Measurements from ENCODE around the gene RNLS. TPM values are rescaled to one million over a fixed set of nuclear protein-coding genes. Genes with fewer than 3 reads are reported as not detected.

The RNLS gene
- total RNA-seq, 1 experiment from 2014 or later = not detected

DNA sequence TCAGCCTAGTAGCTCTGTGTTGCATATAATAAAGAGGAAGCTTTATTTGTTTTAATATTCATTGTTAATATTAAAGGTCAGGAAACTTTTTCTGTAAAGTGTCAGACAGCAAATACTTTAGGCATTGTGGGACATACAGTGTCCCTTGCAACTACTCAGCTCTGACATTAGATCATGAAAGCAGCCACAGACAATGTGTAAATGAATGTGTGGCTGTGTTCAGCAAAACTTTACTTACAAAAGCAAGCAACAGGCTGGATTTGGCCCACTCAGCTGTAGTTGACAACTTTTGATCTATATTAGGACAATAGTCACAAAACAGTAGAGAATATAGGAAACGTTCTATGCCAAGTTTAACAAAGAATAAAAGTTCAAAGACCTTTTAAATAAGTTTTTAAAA, 173.3 kb downstream of the RNLS start (continued):
- TF ChIP-seq SP1 (IDR thresholded peaks at IDR 0.05; ENCODE audit: low read depth) (no peak), RAD21 (IDR thresholded peaks at IDR 0.05; ENCODE audit: low read depth) (no peak), SIN3A (IDR thresholded peaks at IDR 0.05; ENCODE audit: low read depth) (no peak)
- TF ChIP-seq, protein P1, sequence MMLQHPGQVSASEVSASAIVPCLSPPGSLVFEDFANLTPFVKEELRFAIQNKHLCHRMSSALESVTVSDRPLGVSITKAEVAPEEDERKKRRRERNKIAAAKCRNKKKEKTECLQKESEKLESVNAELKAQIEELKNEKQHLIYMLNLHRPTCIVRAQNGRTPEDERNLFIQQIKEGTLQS (IDR thresholded peaks at IDR 0.05) = no peak

DNA sequence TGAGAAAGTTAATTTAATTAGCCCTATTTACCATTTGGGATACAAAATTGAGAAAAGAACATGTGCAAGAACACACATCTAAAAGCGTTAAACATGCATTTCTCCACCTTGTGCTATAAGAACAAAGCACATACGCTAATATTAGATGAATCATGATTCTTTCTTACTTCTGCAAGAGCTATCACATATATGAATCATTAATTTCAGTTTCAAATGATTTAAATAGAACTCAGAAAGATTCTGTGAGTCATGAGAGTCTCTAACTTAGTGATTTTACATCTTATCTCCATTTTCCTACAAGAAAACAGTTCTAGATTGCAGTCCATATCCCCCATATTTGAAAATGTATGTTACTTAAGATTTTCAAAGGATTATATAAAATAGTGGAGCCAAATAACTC, 173.9 kb downstream of the RNLS start:
- Histone ChIP-seq H3K9me3 (ENCODE audit: control insufficient read depth in 1 of 2, insufficient read depth in 1 of 2, low read depth in 1 of 2, low read length in 2 of 2) (no peaks in the 10 kb centered on the region), H2AFZ (ENCODE audit: low read depth, low read length, poor library complexity, severe bottlenecking) (no peak overlapping the region), H3K4me1 (ENCODE audit: control insufficient read depth in 1 of 2, insufficient read depth in 2 of 2, low read length in 2 of 2) (no peaks in the 10 kb centered on the region), H3K79me2 (ENCODE audit: insufficient read depth, low read length) (no peaks in the 10 kb centered on the region), H3K9me2 (ENCODE audit: insufficient read depth) (no peaks in the 10 kb centered on the region; the same call in 1 of the 2 replicates), H3K4me2 (ENCODE audit: low read length) (no peak overlapping the region), H3K9ac (ENCODE audit: low read length) (no peak overlapping the region), H3K27ac (ENCODE audit: low read depth, low read length) (no peak overlapping the region), H3K36me3 (ENCODE audit: control insufficient read depth in 1 of 2, insufficient read depth in 2 of 2, low read length in 2 of 2) (no peaks in the 10 kb centered on the region), H3K27me3 (ENCODE audit: insufficient read depth, low read length) (no peaks in the 10 kb centered on the region), H4K20me1 (ENCODE audit: insufficient read depth) (no peaks in the 10 kb centered on the region), H3K4me3 (replicated peaks in 1 of 2; ENCODE audit: low read depth in 1 of 2, low read length in 2 of 2) (no peak overlapping the region)
- no TSS peak for BruUV-seq (replicated peaks)
- ATAC-seq = no peak
- ChIA-PET RAD21 (ENCODE audit: low non-redundant PET in 1 of 2, low total read pairs in 2 of 2, uncharacterized antibody in 2 of 2, unreplicated experiment in 2 of 2) (no interaction called here), POLR2A (no interaction called here), CTCF (no interaction called here)
- TF ChIP-seq, protein P1 (IDR thresholded peaks at IDR 0.05) = no peak
- TF ChIP-seq YY1 (IDR thresholded peaks at IDR 0.05; ENCODE audit: extremely low read depth, insufficient replicate concordance, low read depth, low read length) = no peak
- no peak for TF ChIP-seq CBX3 (IDR thresholded peaks at IDR 0.05; ENCODE audit: low read depth)
- no peak for DNase-seq (ENCODE audit: low read depth, low spot score)
- intact Hi-C loops (cut with micrococcal nuclease) = no loop called here

GRCh38 chr10:88408096-88408495, 175.0 kb downstream of the RNLS start:
- H4K20me1 ChIP-seq (ENCODE audit: insufficient read depth) = no peaks in the 10 kb centered on the region
- no peak overlapping the region for H2AFZ ChIP-seq (ENCODE audit: low read depth, low read length, poor library complexity, severe bottlenecking)
- H3K4me1 ChIP-seq (ENCODE audit: control insufficient read depth in 1 of 2, insufficient read depth in 2 of 2, low read length in 2 of 2) = no peaks in the 10 kb centered on the region
- intact Hi-C loops (cut with micrococcal nuclease) = no loop called here
- no peak overlapping the region for H3K4me2 ChIP-seq (ENCODE audit: low read length)
- no TSS peak for BruUV-seq (replicated peaks)
- H3K36me3 ChIP-seq (ENCODE audit: control insufficient read depth in 1 of 2, insufficient read depth in 2 of 2, low read length in 2 of 2) = no peaks in the 10 kb centered on the region
- no peak overlapping the region for H3K27ac ChIP-seq (ENCODE audit: low read depth, low read length)
- H3K9me3 ChIP-seq (ENCODE audit: control insufficient read depth in 1 of 2, insufficient read depth in 1 of 2, low read depth in 1 of 2, low read length in 2 of 2) = no peaks in the 10 kb centered on the region
- POLR2A ChIA-PET = no interaction called here
- H3K9me2 ChIP-seq (ENCODE audit: insufficient read depth) = no peaks in the 10 kb centered on the region; the same call in 1 of the 2 replicates
- TF ChIP-seq CBX3 (IDR thresholded peaks at IDR 0.05; ENCODE audit: low read depth) = no peak
- TF ChIP-seq EZH2phosphoT487 (IDR thresholded peaks at IDR 0.05; ENCODE audit: borderline replicate concordance) = no peak
- no peak for TF ChIP-seq MAX (IDR thresholded peaks at IDR 0.05)
- TF ChIP-seq ZNF274 (IDR thresholded peaks at IDR 0.05; ENCODE audit: low read depth, low read length) = no peak
- TF ChIP-seq SP1 (IDR thresholded peaks at IDR 0.05; ENCODE audit: low read depth) = no peak
- no peak for TF ChIP-seq FOSL1 (IDR thresholded peaks at IDR 0.05; ENCODE audit: low read depth)
- no peak for TF ChIP-seq TCF7L2 (IDR thresholded peaks at IDR 0.05; ENCODE audit: borderline replicate concordance, extremely low read depth, insufficient read depth, insufficient read length)
- no peak for TF ChIP-seq ZBTB33 (IDR thresholded peaks at IDR 0.05; ENCODE audit: extremely low read depth, insufficient replicate concordance, low read length)
- TF ChIP-seq SRF (IDR thresholded peaks at IDR 0.05; ENCODE audit: low read depth) = no peak
- H3K4me3 ChIP-seq (replicated peaks in 1 of 2; ENCODE audit: low read depth in 1 of 2, low read length in 2 of 2) = no peak overlapping the region
- H3K79me2 ChIP-seq (ENCODE audit: insufficient read depth, low read length) = no peaks in the 10 kb centered on the region
- CTCF ChIA-PET = no interaction called here
- H3K27me3 ChIP-seq (ENCODE audit: insufficient read depth, low read length) = no peaks in the 10 kb centered on the region
- RAD21 ChIA-PET (ENCODE audit: low non-redundant PET in 1 of 2, low total read pairs in 2 of 2, uncharacterized antibody in 2 of 2, unreplicated experiment in 2 of 2) = no interaction called here
- no peak for DNase-seq (ENCODE audit: low read depth, low spot score)
- ATAC-seq = no peak
- H3K9ac ChIP-seq (ENCODE audit: low read length) = no peak overlapping the region

All from HCT116 (cell line).